Stimulated activated CD8-positive, alpha-beta memory T cell treated with anti-CD3 and anti-CD28 coated beads, Interleukin-7, amount 100 ng/mL, for 48 hours (primary cell): ENCODE measurements around the gene FANCC.
"Not testable (repeated sequence)": the region's sequence is repeated elsewhere in the genome, so short reads cannot be mapped to it uniquely, and the experiment has no call there.

Source experiments
- DNase-seq, 2 donors: peaks; one replicate each; pipeline ENCODE4 v3.0.0-alpha.2; 2020; ENCODE audit warnings: low read depth in 1 of 2; ENCODE audit errors: extremely low read depth in 1 of 2

FANCC gene

GRCh38 chr9:95284162-95285080 lies 33.1 kb downstream of the FANCC start:
- no peak for DNase-seq

- no peak for DNase-seq
These were observed 33.8 kb downstream of the FANCC start for GRCh38 chr9:95283673-95284072.

- DNase-seq = no peak
These were observed 35.2 kb downstream of the FANCC start for GRCh38 chr9:95282332-95282731.

- DNase-seq = no peak
These were observed 36.8 kb downstream of the FANCC start for GRCh38 chr9:95280745-95281144.

- no peak for DNase-seq
These were observed 40.0 kb downstream of the FANCC start for GRCh38 chr9:95277509-95277908.

GRCh38 chr9:95276395-95276954 lies 41.0 kb downstream of the FANCC start:
- no peak for DNase-seq

- DNase-seq = not testable (repeated sequence)
These were observed 43.3 kb downstream of the FANCC start for GRCh38 chr9:95274160-95274559.

- peak in 1 of 2 donors; percentile 3 for DNase-seq
These were observed 44.0 kb downstream of the FANCC start for GRCh38 chr9:95273369-95274022.

- DNase-seq = no peak
These were observed 44.7 kb downstream of the FANCC start for GRCh38 chr9:95272830-95273229.

GRCh38 chr9:95270790-95271189 lies 46.7 kb downstream of the FANCC start:
- DNase-seq = no peak

- DNase-seq = not testable (repeated sequence)
These were observed 47.4 kb downstream of the FANCC start for GRCh38 chr9:95269803-95270773.

GRCh38 chr9:95268681-95269080 lies 48.8 kb downstream of the FANCC start:
- DNase-seq = no peak

- DNase-seq = no peak
These were observed 50.9 kb downstream of the FANCC start for GRCh38 chr9:95266649-95267048.

- no peak for DNase-seq
These were observed 51.5 kb downstream of the FANCC start for GRCh38 chr9:95265960-95266359.

- DNase-seq = no peak
These were observed 52.4 kb downstream of the FANCC start for GRCh38 chr9:95264954-95265615.

- DNase-seq = no peak
These were observed 55.6 kb downstream of the FANCC start for GRCh38 chr9:95261890-95262289.

- DNase-seq = no peak
These were observed 66.9 kb downstream of the FANCC start for GRCh38 chr9:95250462-95251221.

- DNase-seq = no peak
These were observed 67.5 kb downstream of the FANCC start for GRCh38 chr9:95249986-95250385.

- no peak for DNase-seq
These were observed 71.0 kb downstream of the FANCC start for GRCh38 chr9:95246547-95246946.
